CD1c-positive myeloid dendritic cell (primary cell): ENCODE data around the gene PRICKLE1.
A peak's percentile ranks its signal among the peaks of the same experiment; 100 is the strongest.

ENCODE experiments used
- DNase-seq: peaks from one replicate; pipeline ENCODE4 v3.0.0-alpha.2; 2016; ENCODE audit errors: extremely low spot score

Gene PRICKLE1

DNA sequence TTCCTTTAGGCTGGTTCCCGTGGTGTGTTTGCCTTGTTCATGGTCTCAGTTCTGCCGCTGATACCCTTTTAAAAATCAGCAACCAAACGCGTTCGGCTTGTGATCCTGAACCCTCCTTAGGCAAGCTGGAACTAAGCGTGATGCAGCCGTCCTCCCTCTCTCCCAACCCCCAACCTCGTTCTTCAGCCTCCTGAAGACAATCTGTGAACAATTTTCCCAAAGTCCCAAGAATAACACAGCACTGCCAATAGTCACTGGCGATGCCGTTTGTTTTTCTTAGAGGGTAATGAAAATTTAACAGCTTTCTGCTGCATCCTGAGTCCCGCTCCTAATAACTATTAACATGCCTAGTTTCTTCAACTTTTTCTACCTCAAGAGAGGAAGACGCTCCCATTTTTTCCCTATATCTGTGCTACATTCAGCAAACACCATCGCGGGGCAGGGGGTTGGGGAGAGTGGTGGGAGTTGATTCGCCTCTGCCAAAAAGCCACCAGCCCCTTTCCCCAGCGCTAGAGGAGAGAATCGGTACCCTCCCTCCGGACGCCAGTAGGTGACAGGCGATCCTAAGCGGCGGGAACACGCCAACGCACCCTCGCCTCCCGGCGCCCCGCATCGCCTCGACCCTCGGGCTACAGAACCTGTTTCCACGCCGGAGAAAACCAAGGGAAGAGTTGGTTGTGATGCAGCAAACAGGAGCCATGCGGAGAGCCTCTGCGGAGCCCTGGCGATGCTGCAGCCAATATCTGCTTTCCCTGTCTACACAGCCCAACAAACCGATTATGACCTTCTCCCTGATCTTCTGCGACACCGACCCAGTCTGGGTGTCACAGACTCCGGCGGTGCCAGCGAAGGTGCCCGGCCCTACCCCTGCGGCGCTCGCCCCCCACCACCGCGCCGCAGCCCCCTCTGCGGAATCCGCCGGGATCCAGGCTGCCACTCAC, 752 bp downstream of the PRICKLE1 start:
- DNase-seq, result no peak

GRCh38 chr12:42587601-42588523, 1.7 kb downstream of the PRICKLE1 start:
- DNase-seq, result no peak

GRCh38 chr12:42586268-42586667, 3.3 kb downstream of the PRICKLE1 start:
- DNase-seq, result no peak

DNA sequence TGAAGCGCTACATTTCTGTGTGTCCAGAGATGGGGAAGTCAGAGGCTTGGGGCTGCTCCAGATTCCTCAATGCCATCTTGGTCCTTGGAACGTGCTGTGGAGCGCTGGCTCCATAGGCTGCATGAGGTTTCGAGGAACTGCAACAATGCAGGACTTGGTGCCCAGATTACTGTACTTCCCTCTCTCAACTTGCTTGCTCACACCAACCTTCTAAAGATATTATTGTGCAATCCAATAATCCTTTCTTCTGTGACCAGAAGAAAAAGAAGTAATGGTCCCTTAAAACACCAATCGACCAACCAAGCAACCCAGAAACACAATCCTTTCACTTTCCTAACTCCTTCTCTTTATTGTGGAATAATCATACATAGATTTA, 3.7 kb downstream of the PRICKLE1 start:
- DNase-seq, result peak; percentile 53

DNA sequence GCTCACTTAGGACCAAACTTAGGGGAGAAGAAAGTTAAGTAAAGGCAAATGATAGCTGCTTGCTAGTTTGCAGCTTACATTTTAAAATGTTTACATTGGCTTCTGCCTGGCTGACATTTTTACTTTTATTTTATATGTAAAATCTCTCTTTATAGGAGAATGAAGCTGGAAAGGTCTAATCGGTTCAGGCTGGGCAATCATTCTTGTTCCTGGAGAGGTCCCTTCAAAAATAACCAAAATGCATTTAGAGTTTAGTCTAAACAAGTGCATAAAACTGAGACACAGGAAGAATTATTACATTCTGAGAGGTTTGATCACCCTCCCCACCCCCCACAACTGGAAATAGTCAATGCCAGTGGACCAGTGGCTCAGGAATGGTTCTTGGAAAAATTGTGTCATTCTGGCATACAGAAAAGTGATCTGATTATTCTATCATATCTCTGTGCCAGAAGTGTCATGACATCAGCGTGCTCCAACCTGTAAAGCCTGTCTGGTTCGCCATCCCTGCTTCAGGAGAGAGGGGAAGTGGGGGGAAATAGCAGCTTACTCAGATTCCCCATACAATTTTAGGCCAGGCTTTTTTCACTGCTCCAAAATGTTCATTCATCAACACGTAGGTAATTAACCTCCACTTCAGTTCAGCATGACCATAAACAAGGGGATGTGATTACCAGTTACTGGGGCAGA, 4.2 kb downstream of the PRICKLE1 start:
- DNase-seq, result no peak

GRCh38 chr12:42584651-42585111, 4.9 kb downstream of the PRICKLE1 start:
- DNase-seq, result no peak

DNA sequence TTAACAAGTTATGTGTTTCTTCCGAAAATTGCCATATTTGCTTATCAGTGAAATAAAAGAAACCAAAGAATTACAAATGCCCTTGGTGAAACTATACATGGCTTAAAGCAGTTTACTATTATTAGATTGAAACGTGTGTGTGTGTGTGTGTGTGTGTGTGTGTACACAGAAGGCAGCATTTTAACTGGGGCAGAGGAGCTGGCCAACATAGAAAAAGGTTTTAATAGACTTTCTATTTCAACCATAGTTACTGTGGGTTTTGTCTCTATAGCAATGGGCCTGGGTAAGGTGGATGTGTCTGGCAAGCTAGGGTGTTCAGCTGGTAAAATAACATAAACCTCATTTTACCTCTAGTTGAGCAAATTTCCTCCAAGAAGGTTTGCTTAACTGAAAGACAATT, 6.5 kb downstream of the PRICKLE1 start:
- DNase-seq, result no peak

DNA sequence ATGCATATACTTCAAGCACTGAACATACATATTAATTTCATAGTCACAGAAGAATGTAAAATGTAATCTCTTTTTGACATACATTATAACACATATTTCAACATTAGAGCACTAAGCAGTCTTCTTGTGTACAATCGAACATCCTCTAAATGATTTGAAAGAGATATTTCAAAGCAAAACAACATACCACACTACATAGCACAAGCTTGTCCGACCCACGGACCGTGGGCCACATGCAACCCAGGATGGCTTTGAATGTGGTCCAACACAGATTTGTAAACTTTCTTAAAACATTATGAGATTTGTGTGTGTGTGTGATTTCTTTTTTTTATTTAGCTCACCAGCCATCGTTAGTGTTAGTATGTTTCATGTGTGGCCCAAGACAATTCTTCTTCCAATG, 7.0 kb downstream of the PRICKLE1 start:
- no peak for DNase-seq

- no peak for DNase-seq
These were observed 7.5 kb downstream of the PRICKLE1 start for GRCh38 chr12:42582050-42582449.

DNA sequence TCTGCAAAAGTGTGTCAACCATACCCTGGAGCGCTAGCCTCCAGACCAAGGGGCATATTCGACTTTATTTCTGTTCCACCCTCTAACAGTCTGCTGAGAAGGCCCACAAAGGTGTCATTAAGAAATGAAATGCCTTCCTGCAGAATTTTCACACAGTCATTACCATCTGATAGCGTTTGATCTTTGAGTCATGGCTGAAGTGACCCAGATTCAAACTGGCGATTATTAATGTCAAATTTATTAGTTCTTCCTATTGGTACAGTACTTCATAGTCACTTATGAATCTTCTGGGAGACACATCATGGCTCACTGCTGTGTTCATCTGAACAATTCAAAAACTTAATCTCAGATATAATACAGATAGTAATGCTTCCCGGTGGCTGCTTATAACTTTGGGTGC, 13.2 kb downstream of the PRICKLE1 start:
- no peak for DNase-seq

GRCh38 chr12:42575717-42576116, 13.8 kb downstream of the PRICKLE1 start:
- no peak for DNase-seq

DNA sequence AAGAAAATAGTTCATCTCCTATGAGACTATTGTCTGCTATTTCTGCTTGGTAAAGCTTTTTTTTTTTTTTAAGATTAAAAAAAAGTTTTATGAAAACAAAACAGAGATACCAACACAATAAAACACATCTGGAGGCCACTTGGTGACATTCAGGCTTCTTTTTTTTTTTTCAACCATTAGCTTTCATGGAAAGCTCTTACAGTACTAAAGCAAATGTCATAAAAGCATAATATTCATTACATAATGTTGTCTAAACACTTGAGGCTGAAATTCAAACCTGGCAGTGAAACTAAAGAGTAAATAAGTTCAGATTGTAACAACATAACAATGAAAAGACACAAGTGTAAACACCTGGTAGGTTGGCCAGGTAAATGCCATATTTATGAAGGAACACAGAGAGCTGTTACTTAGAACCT, 14.7 kb downstream of the PRICKLE1 start:
- no peak for DNase-seq

GRCh38 chr12:42571327-42572009, 18.1 kb downstream of the PRICKLE1 start:
- no peak for DNase-seq

DNA sequence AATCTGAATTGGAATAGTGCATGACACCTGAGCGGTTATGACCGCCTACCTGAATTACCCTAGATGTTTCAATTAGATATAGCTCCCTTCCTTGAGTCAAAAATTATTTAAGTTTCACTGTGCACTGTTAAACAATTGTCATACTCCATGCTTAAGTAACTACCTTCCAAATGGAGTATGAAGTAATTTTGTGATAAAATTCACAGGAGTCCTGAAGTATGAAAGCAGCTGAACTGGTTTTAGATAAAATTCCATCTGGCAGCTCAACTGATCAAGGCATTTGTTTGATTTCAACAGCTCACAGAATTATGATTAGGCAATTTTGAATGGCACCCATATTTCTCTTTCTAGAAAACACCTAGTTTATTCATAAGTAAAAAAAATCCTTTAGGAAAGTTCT, 19.5 kb downstream of the PRICKLE1 start:
- DNase-seq, result no peak

DNA sequence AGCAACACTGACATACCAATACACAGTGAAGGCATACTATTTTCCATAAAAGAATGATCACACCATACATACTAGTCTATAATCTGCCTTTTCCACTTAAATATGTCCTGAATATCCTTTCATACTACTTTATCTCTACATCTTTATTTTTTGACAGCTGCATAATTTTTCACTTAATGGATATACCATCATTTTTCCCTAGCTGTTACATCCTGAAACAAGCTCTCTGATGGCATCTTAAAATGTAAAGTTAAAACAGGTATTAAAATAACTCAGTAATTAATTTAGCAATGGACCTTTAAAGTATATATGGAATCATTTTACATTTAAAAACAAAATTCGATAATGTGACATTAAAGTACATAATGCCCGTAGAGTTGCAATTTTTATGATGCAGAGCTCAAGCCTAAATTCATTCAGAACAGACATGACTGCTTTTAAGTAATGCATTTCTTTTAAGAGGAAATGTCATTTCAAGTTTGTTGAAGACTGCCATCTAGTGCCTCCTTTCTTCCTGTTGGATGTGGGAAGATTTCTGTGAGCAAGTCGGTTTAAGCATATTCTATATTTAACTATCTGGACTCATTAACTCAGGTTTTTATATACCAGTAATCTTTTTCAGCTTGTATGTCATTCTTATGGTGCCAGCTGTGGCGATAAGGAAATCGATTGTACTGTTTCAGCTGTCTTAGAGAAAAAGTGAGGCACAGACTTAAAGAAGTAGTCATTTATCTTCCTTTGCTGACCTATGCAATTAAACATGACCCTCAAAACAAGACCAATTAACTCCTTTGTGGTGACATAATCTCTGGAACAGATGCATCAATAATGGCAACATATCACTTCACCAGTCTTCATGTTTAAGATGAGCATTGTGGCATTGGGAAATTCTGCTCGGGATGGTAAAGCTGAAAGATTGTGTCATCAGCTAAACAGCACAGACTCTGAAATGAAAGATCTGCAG, 20.3 kb downstream of the PRICKLE1 start:
- peak; percentile 41 for DNase-seq

DNA sequence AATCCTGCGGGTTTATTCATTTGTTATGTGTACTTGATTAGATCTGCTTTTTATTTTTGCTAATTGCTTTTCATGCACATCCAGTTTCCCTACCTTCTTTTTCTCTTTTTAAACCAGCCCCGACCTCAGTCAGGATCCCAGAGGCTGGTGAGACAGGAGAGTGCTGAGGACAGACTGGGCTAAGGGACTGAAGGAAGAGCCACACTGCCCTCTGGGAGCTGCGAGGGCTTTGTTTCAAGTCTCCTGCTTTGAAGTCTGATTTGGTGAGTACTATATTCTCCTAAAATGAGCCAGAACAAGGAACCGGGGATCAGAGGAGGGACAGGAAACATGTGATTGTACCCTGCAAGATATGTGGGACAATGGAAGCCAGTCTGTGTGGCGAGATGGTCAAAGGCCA, 23.9 kb downstream of the PRICKLE1 start:
- no peak for DNase-seq

DNA sequence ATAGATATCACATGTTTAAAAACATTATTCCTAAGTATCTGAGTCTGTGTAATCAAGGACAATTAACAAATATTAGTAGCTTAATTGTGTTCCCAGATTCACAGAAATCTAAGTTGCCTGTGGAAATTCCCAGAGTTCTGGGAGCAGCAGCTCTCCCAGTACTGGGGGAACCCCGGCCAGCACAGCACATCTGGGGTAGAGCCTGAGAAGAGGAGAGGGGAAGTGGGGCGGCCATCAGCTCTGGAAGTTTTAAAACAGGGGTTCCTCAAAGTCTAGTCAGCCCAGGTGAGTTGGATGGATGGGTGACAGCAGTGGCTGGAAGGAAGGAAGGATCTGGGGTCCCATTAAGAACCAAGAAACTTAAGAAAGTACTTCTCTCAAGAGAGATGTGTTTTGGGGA, 24.6 kb downstream of the PRICKLE1 start:
- no peak for DNase-seq

DNA sequence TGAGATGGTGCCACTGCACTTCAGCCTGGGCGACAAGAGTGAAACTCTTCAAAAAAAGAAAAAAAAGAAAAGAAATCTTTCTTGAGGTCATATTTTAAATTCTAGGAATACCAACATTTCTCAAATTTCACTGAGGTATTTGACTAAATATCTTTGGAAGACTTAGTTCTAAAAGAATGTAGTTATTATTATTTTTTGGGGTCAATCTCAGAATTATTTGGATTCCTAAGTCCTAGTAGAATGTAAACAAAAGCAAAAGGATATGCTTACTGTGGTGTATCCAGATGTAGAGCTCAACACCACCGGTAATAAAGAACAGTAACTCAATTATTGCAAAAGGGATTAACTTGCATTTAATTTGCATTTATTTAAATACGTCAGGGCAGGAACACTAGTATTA, 25.0 kb downstream of the PRICKLE1 start:
- DNase-seq, result no peak

DNA sequence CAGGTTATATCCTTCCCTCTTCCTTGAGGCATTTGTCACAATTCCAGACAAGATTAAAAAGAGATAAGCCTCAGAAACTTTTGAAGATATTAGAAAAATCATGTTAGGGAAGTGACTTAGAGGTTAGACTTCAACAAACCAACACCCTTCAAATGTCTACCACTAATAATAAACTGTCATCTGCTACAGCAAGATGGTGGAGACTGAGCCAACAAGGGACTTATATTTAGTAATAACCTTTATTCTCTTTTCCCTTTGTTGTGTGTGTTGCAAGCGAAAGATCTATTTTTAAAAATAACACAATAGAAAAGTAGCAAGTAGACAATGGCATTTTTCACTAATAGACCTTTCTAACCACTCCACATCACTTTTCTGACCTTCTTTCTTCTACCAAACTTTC, 28.6 kb downstream of the PRICKLE1 start:
- no peak for DNase-seq

DNA sequence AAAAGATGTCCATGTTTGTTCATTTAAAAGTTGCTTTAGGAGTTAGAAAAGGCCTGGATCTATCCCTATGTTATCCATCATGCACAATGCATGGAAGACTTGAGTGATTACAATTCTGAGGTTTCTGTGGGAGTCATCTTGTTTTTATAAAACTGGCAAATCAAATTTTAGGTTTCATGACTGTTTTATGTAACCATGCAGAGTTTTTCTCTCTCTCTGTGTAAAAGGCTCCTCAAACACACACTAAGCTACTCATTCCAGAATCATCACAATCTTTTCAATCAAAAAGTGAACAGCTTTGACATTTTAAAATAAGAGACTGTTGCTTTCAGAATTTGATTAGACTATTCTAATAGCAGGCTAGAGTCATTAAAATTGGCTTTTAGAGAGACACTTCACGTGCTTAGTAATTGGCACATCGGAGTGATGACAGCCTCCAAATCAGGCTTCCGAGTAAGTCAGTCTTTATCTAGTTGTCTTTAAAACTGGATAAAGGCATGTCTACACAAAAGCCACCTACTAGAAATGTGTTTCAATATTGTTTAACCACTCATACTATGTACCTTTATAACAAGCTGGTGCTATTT, 31.9 kb downstream of the PRICKLE1 start:
- no peak for DNase-seq
